ENCODE results near the gene CASP7.
"Not testable (repeated sequence)": the region's sequence is repeated elsewhere in the genome, so short reads cannot be mapped to it uniquely, and the experiment has no call there.

The CASP7 gene

GRCh38 chr10:113679463-113680189 lies at the start of gene CASP7:
Gene CASP7, plus strand, starts transcription at chr10:113679912. Its CDS starts 17,582 bp downstream, at chr10:113697494.
- peak; percentile 90 for DNase-seq

GRCh38 chr10:113630929-113631533 lies 48.7 kb upstream of the CASP7 start:
- no peak for DNase-seq

GRCh38 chr10:113631684-113632367 lies 47.9 kb upstream of the CASP7 start:
- no peak for DNase-seq

- no peak for DNase-seq
Measured at GRCh38 chr10:113639966-113640365, 39.7 kb upstream of the CASP7 start.

GRCh38 chr10:113641702-113642101 lies 38.0 kb upstream of the CASP7 start:
- no peak for DNase-seq

GRCh38 chr10:113643183-113643582 lies 36.5 kb upstream of the CASP7 start:
- DNase-seq: no peak

GRCh38 chr10:113644185-113645120 lies 35.3 kb upstream of the CASP7 start:
- peak; percentile 56 for DNase-seq

GRCh38 chr10:113646336-113647201 lies 33.1 kb upstream of the CASP7 start:
- DNase-seq: no peak

- no peak for DNase-seq
Measured at GRCh38 chr10:113647812-113648211, 31.9 kb upstream of the CASP7 start.

- DNase-seq: peak; percentile 21
Measured at GRCh38 chr10:113648478-113648877, 31.2 kb upstream of the CASP7 start.

- no peak for DNase-seq
Measured at GRCh38 chr10:113650172-113650571, 29.5 kb upstream of the CASP7 start.

- DNase-seq: no peak
Measured at GRCh38 chr10:113651021-113651420, 28.7 kb upstream of the CASP7 start.

- no peak for DNase-seq
Measured at GRCh38 chr10:113651898-113652297, 27.8 kb upstream of the CASP7 start.

GRCh38 chr10:113652456-113652855 lies 27.3 kb upstream of the CASP7 start:
- DNase-seq: not testable (repeated sequence)

GRCh38 chr10:113656896-113657295 lies 22.8 kb upstream of the CASP7 start:
- no peak for DNase-seq

GRCh38 chr10:113657544-113657943 lies 22.2 kb upstream of the CASP7 start:
- DNase-seq: no peak

- DNase-seq: no peak
Measured at GRCh38 chr10:113661332-113661731, 18.4 kb upstream of the CASP7 start.

GRCh38 chr10:113663142-113663541 lies 16.6 kb upstream of the CASP7 start:
- peak; percentile 48 for DNase-seq

- no peak for DNase-seq
Measured at GRCh38 chr10:113663908-113664307, 15.8 kb upstream of the CASP7 start, which contains the start of gene NRAP. Gene NRAP, minus strand, starts transcription at chr10:113664041. Its CDS starts 159 bp downstream, at chr10:113663882.

- DNase-seq: no peak
Measured at GRCh38 chr10:113665352-113665751, 14.4 kb upstream of the CASP7 start.

GRCh38 chr10:113665806-113666354 lies 13.8 kb upstream of the CASP7 start:
- DNase-seq: peak; percentile 94

Data from EL (cell line).